G401 (cell line): Measurements from ENCODE around the gene ZBTB38. TPM values are rescaled to one million over a fixed set of nuclear protein-coding genes. Genes with fewer than 3 reads are reported as not detected.

Experiments used
- DNase-seq: peaks from one replicate; pipeline ENCODE4 v3.0.0-alpha.2; 2015; ENCODE audit warnings: low spot score
- in situ Hi-C: cut with HindIII; loops from 2 replicates; pipeline ENCODE4 v1.10.0; 2016; ENCODE audit warnings: low sequenced_read_pairs, mixed read lengths
- total RNA-seq: library from RNA; depleted of rRNA; stranded (reverse); fragments of >200 nt; shearing (Covaris generic); gene quantifications from 2 replicates; pipeline ENCODE4 v1.2.3, GENCODE V29; 2014

The ZBTB38 gene
- total RNA-seq, 1 experiment from 2014 or later, result 7.4 TPM

- in situ Hi-C loops, result no loop called here
- no peak for DNase-seq
These were observed 5.6 kb upstream of the ZBTB38 start for GRCh38 chr3:141362736-141363135.

- in situ Hi-C loops, result no loop called here
- DNase-seq, result no peak
These were observed 3.1 kb upstream of the ZBTB38 start for GRCh38 chr3:141365201-141365600.

DNA sequence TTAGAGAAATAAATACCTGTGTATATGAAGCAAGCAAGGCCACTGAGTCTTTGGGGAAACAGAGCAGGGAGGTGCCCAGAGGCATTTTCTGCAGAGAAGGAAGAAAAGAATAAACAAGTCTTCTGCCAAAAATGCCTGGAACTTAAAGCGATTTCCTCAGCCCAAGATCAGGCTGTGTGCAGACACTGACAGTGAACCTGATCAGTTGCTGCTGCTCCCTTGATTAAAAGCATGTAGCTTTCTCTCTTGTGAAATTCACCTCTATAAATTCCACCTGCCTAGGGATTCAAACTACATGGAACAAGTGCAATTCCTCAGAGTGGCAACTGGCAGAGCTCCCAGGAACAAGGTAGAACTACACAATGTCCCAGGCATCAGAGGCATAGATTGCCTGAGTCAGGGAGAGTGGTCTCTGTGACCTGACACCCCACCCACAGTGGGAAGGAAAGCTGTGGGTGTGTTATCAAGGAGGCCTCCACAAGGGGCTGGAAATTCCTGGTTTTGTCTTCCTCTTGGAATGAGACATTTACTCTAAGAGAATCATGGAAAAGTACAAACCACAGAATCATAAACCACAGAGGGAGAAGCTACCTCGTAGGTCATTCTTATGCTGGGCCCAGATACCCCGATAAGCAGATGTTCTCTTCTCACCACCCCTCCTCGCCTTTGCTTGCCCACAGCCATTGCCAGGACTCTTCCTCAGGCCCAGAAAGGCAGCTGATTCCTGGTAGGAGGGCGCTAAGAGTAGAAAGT is 1.8 kb upstream of the ZBTB38 start:
- DNase-seq, result no peak
- in situ Hi-C loops, result no loop called here

- in situ Hi-C loops, result no loop called here
- no peak for DNase-seq
These were observed 1.1 kb upstream of the ZBTB38 start for GRCh38 chr3:141367038-141367730.

DNA sequence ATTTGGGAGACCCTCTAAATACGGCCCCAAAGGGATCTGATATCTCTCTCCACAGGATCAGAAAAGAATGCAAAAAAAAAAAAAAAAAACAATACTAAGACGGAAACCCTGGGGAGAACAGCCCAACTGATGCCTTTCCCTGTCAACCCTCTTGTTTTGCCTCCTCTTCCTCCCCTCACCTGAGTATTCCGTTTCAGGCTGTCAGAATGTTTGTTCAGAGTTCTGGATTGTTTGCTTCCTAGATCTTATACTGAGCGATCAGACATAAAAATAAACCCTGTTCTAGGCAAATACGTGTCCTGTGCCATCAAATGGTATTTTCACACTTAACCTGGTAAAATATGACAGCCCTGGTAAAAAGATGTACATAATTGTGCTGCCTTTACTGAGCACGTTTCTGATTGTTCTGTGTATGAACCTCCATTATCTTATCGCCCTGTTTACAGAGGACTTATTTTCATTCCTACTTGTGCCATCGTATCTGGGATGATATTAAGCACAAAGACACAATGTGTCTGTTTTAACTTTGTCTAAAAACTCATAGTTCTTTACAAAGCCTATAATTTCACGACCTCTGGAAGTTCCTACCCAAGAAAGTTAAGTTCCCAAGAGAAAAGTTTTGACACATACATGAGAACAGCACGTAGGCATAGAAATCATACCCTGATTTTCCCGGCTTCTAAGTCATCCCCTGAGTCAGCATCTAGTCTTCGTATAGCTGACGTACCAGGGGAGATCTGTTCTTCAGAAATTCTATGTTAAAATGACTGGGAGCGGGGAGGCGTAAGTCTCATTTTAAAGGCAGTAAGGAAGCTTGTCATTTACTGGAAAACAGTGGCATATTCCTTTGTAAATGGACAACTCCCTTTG is 856 bp downstream of the ZBTB38 start:
- no peak for DNase-seq
- in situ Hi-C loops, result no loop called here

DNA sequence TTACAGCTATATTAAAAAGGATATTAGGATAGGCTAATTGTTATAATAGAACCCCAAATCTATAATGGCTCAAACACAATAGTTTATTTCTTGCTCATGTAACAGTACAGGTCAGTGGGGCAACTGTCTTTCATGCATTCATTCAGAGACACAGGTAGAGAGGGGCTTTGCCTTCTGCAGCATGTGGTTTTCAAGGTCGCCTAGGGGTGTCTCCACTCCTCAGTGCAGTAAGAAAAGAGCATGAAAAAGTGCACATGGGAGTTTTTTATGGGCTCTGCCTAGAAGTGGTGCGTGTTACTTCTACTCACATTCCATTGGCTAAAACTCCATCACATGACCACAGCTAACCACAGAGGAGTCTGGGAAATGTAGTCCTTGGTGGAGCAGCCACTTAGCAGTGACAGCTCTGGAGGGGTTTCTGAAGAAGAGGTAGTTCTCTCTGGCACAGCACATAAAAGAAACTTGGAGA is 1.8 kb downstream of the ZBTB38 start:
- peak; percentile 84 for DNase-seq
- in situ Hi-C loops, result no loop called here

GRCh38 chr3:141371882-141372281 is 3.6 kb downstream of the ZBTB38 start:
- no peak for DNase-seq

DNA sequence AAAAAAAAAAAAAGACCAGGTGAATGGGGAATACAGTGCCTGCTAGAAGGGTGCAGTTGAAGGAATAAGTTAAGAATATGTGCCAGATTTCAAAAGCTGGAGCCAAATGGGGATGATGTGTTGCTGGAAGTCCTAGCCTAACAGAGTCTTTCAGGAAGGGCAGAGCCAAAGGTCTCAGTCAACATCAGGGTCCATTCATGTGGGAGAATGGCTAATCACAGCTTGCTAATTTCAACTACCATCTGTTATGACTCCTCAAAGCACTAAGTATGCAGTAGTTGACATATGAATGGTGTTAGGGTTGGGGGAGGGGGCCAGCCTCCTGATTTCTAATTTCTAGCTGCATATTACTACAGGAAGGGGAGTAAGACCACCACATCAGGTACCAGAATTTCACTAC is 4.4 kb downstream of the ZBTB38 start:
- DNase-seq, result no peak
- in situ Hi-C loops, result no loop called here

More at GRCh38 chr3:141371882-141372281, 3.6 kb downstream of the ZBTB38 start:
- in situ Hi-C loops, result no loop called here

DNA sequence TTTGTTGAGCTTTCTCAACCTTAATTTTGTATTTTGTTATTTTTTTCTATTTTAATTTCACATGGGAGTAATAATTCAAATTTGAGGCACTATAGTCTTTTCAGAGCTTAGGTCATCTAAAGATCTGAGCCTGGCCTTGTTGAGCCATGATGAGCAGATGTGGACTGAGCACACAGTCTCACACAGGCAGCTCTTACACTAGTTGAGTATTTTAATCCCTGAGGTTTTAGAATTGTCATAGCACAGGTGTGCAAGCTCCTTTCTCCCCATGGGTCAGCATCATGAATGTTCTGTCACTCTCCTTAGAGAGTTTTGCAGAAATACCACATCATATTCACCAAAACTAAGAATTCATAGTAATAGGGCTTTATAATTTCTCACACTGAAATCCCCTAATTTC is 4.9 kb downstream of the ZBTB38 start:
- no peak for DNase-seq
- in situ Hi-C loops, result no loop called here

DNA sequence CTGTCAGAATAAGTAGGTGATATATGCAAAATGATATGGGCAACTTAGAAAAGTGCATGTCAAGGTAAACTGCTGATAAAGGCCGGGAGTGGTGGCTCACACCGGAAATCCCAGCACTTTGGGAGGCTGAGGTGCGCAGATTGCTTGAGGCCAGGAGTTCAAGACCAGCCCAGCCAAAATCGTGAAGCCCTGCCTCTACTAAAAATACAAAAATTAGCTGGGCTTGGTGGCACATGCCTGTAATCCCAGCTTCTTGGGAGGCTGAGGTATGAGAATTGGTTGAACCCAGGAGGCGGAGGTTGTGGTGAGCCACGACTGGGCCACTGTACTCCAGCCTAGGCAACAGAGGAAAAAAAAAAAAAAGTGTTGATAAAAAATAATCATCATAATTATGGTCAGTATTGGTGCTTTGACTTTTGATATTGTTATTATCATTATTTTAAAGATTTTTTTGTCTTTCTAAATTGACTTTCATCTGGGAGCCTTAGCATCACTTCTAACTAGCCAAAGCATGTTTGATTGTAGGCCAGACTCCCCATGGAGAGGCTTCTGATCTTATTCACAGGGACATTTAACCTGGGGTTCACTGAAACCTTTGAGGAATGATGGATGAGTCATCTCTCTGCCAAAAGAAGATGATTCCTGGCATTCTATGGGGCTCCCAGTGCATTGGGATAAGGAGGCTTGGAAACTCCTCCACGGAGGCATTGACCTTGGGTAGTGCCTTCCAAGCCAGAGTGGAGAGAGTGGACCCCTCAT is 5.6 kb downstream of the ZBTB38 start:
- no peak for DNase-seq
- in situ Hi-C loops, result no loop called here

- in situ Hi-C loops, result no loop called here
- no peak for DNase-seq
These were observed 7.3 kb downstream of the ZBTB38 start for GRCh38 chr3:141375381-141376301.

GRCh38 chr3:141377377-141377776 is 9.1 kb downstream of the ZBTB38 start:
- no peak for DNase-seq
- in situ Hi-C loops, result no loop called here

GRCh38 chr3:141378556-141378955 is 10.3 kb downstream of the ZBTB38 start:
- in situ Hi-C loops, result no loop called here
- DNase-seq, result no peak

GRCh38 chr3:141379250-141379966 is 11.1 kb downstream of the ZBTB38 start:
- no peak for DNase-seq
- in situ Hi-C loops, result no loop called here

- in situ Hi-C loops, result no loop called here
- DNase-seq, result no peak
These were observed 12.0 kb downstream of the ZBTB38 start for GRCh38 chr3:141380279-141380678.

- in situ Hi-C loops, result no loop called here
- DNase-seq, result no peak
These were observed 12.7 kb downstream of the ZBTB38 start for GRCh38 chr3:141380987-141381386.

DNA sequence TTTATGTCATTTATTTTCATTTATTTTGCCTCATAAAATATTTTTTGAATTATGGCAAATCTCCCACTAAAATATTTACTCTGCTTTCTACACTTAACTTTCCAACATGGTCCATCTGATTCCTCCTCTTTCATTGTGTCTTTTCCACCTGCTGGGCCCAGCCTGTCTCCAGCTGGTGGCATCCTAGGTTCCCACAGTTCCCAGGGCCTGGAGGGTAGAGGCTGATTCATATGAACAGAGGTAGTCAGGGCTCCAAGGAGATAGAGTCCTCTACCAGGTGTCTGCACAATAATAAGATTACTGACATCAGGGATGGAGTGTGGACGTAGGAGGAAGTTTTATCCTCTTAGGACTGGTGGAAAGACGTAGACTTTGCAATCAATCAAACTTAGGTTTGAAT is 14.3 kb downstream of the ZBTB38 start:
- peak; percentile 45 for DNase-seq
- in situ Hi-C loops, result no loop called here
